ENCODE results near the gene ZSWIM5. TPM values are rescaled to one million over a fixed set of nuclear protein-coding genes. Genes with fewer than 3 reads are reported as not detected.
"Not testable (repeated sequence)": the region's sequence is repeated elsewhere in the genome, so short reads cannot be mapped to it uniquely, and the experiment has no call there.

ZSWIM5 gene
- total and polyA plus RNA-seq, 9 of the 15 experiments (the other 6 are each of a cell fraction or from before 2014, with no cell fraction given) = under 0.01 to 0.07 (median 0.03) TPM; not detected in 3

- BruUV-seq (replicated peaks); in situ Hi-C loops (cut with MboI); ATAC-seq; H3K9me3 ChIP-seq (replicated peaks; ENCODE audit: control insufficient read depth, insufficient read depth, low read depth, low read length); H4K20me1 ChIP-seq (replicated peaks; ENCODE audit: control insufficient read depth, insufficient read depth, low read length); H3K27me3 ChIP-seq (ENCODE audit: control insufficient read depth in 2 of 2, insufficient read depth in 2 of 2, low read length in 2 of 2); H2AFZ ChIP-seq (ENCODE audit: low read depth, low read length); H3K4me2 ChIP-seq (ENCODE audit: insufficient read depth, low read length); H3K27ac ChIP-seq (ENCODE audit: extremely low read depth, low read depth, low read length); H3K79me2 ChIP-seq (ENCODE audit: control insufficient read depth, insufficient read depth, low read length); FAIRE-seq; intact Hi-C loops (cut with micrococcal nuclease); H3K9ac ChIP-seq (ENCODE audit: insufficient read depth in 1 of 2, low read depth in 2 of 2, low read length in 2 of 2); H3K9me1 ChIP-seq (ENCODE audit: control insufficient read depth, insufficient read depth, low read length); H3K4me3 ChIP-seq; H3K4me1 ChIP-seq (replicated peaks in 1 of 2; ENCODE audit: control insufficient read depth in 2 of 2, insufficient read depth in 2 of 2, low read length in 2 of 2); CTCF ChIA-PET (ENCODE audit: low intra/inter-chr PET ratio); DNase-seq (ENCODE audit: extremely low read depth in 1 of 4, low spot score in 3 of 4): not testable (repeated sequence)
- WGBS (ENCODE audit: insufficient coverage, low coverage, missing lambda C conversion rate) = 90% methylated on average over 7 of the region's 8 CpGs
- POLR2A ChIA-PET = interaction anchor here (0.5 to 4.6 kb wide), 5 partner anchors 9 to 1314 kb away, joined by 3 to 33 read pairs (median 17); partner anchors contain the start of genes EIF2B3, HECTD3 and UROD
- peaks cover 50% of the 10 kb centered on the region for H3K36me3 ChIP-seq (ENCODE audit: control insufficient read depth, insufficient read depth, low read length)
- TF ChIP-seq RBFOX2 (IDR thresholded peaks at IDR 0.05; ENCODE audit: low read depth, low read length) = peak; percentile 31; the same call in 1 of the 2 replicates
Measured at GRCh38 chr1:45001576-45001975, 204.8 kb downstream of the ZSWIM5 start.

DNA sequence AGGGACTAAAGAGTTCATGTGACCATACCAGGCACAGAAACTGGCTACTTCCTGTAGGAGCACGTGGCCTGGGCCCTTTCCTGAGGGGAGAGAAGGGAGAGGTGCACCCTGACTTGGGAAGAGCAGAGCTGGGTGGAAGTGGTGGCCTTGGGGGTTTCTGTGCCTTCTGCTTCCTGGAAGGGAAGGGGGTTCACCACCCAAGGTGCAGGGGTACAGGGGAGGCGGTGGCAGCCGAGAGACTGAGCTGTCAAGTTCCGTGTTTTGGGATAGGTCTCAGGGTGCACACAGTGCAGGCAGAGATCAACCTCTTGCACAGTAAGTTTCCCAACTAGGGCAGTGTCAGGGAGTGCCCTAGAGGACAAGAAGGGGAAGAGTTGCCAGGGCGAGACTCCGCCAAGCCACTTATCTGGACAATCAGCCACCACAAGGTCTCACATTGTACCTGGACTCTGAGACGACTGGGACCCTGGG is 205.4 kb downstream of the ZSWIM5 start:
- POLR2A ChIA-PET = interaction anchor here (0.5 to 4.6 kb wide), 4 partner anchors 10 to 1314 kb away, joined by 3 to 33 read pairs (median 10); partner anchors contain the start of genes EIF2B3, HECTD3 and UROD
- H3K27me3 ChIP-seq (ENCODE audit: control insufficient read depth in 2 of 2, insufficient read depth in 2 of 2, low read length in 2 of 2) = no peaks in the 10 kb centered on the region
- peak; percentile 66 for ATAC-seq
- no peaks in the 10 kb centered on the region for H3K9me1 ChIP-seq (ENCODE audit: control insufficient read depth, insufficient read depth, low read length)
- peak in 1 of 4 experiments; percentile 26 for DNase-seq (ENCODE audit: extremely low read depth in 1 of 4, low spot score in 3 of 4)
- H3K4me1 ChIP-seq (replicated peaks in 1 of 2; ENCODE audit: control insufficient read depth in 2 of 2, insufficient read depth in 2 of 2, low read length in 2 of 2) = no peaks in the 10 kb centered on the region; a peak in 1 of 5 replicates
- no peaks in the 10 kb centered on the region for H3K79me2 ChIP-seq (ENCODE audit: control insufficient read depth, insufficient read depth, low read length)
- in situ Hi-C loops (cut with MboI) = no loop called here
- H2AFZ ChIP-seq (ENCODE audit: low read depth, low read length) = no peak overlapping the region
- intact Hi-C loops (cut with micrococcal nuclease) = no loop called here
- 0 out of 3 replicates have a peak overlapping the region, but pooled peaks have one; percentile 1 for H3K27ac ChIP-seq (ENCODE audit: extremely low read depth, low read depth, low read length)
- 82% methylated on average over 6 of the region's 7 CpGs for WGBS (ENCODE audit: insufficient coverage, low coverage, missing lambda C conversion rate)
- TF ChIP-seq, protein P1, sequence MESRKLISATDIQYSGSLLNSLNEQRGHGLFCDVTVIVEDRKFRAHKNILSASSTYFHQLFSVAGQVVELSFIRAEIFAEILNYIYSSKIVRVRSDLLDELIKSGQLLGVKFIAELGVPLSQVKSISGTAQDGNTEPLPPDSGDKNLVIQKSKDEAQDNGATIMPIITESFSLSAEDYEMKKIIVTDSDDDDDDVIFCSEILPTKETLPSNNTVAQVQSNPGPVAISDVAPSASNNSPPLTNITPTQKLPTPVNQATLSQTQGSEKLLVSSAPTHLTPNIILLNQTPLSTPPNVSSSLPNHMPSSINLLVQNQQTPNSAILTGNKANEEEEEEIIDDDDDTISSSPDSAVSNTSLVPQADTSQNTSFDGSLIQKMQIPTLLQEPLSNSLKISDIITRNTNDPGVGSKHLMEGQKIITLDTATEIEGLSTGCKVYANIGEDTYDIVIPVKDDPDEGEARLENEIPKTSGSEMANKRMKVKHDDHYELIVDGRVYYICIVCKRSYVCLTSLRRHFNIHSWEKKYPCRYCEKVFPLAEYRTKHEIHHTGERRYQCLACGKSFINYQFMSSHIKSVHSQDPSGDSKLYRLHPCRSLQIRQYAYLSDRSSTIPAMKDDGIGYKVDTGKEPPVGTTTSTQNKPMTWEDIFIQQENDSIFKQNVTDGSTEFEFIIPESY (CRISPR knock-in tag; IDR thresholded peaks at IDR 0.05) = peak; percentile 41; the same call in 1 of the 2 replicates
- TF ChIP-seq MAX (CRISPR knock-in tag; IDR thresholded peaks at IDR 0.05) (0 out of 2 replicates have a peak, but pooled peaks have one; percentile 43), ZBTB1 (CRISPR knock-in tag; IDR thresholded peaks at IDR 0.05; ENCODE audit: borderline replicate concordance, low read depth) (no peak)
- CTCF ChIA-PET (ENCODE audit: low intra/inter-chr PET ratio) = no interaction called here
- H3K4me2 ChIP-seq (ENCODE audit: insufficient read depth, low read length) = no peak overlapping the region
- H4K20me1 ChIP-seq (replicated peaks; ENCODE audit: control insufficient read depth, insufficient read depth, low read length) = no peaks in the 10 kb centered on the region
- peak overlapping the region in 1 of 2 experiments; percentile 66; a peak in 1 of 4 replicates for H3K9ac ChIP-seq (ENCODE audit: insufficient read depth in 1 of 2, low read depth in 2 of 2, low read length in 2 of 2)
- no peaks in the 10 kb centered on the region for H3K9me3 ChIP-seq (replicated peaks; ENCODE audit: control insufficient read depth, insufficient read depth, low read depth, low read length)
- no peak for FAIRE-seq
- BruUV-seq (replicated peaks) = no TSS peak
- peaks cover 45% of the 10 kb centered on the region for H3K36me3 ChIP-seq (ENCODE audit: control insufficient read depth, insufficient read depth, low read length)
- H3K4me3 ChIP-seq = no peak overlapping the region
